Measurements from ENCODE around the gene LAMC3. TPM values are rescaled to one million over a fixed set of nuclear protein-coding genes. Genes with fewer than 3 reads are reported as not detected.

Gene LAMC3
- total and polyA plus RNA-seq, 2 experiments from 2014 or later, result 29.5 to 43.4 TPM

- Histone ChIP-seq H3K4me3 (no peak overlapping the region), H3K9me3 (ENCODE audit: low read depth) (no peaks in the 10 kb centered on the region), H4K20me1 (ENCODE audit: insufficient read depth, poor library complexity, severe bottlenecking) (no peaks in the 10 kb centered on the region), H3K4me1 (ENCODE audit: insufficient read depth) (no peaks in the 10 kb centered on the region), H3K4me2 (no peak overlapping the region), H3K79me2 (no peaks in the 10 kb centered on the region), H3K36me3 (replicated peaks; ENCODE audit: insufficient read depth, low read depth) (no peaks in the 10 kb centered on the region), H2AFZ (no peak overlapping the region), H3K27ac (no peak overlapping the region), H3K27me3 (no peaks in the 10 kb centered on the region), H3K9me2 (replicated peaks; ENCODE audit: insufficient read depth) (no peaks in the 10 kb centered on the region)
- no peak for DNase-seq (ENCODE audit: low spot score)
- WGBS (ENCODE audit: low lambda C conversion rate, missing lambda C conversion rate), result 90% methylated on average over 14 of the region's 15 CpGs
- TF ChIP-seq EZH2phosphoT487 (IDR thresholded peaks at IDR 0.05; ENCODE audit: low read depth, severe bottlenecking, unreplicated experiment) (no peak), EZH2 (IDR thresholded peaks at IDR 0.05; ENCODE audit: borderline replicate concordance) (no peak), CTCF (IDR thresholded peaks at IDR 0.05; ENCODE audit: poor library complexity) (no peak)
Measured at GRCh38 chr9:131024978-131025868, 16.2 kb downstream of the LAMC3 start.

GRCh38 chr9:131025953-131026858, 17.2 kb downstream of the LAMC3 start:
- Histone ChIP-seq H3K4me3 (no peak overlapping the region), H3K27ac (no peak overlapping the region), H3K4me2 (no peak overlapping the region), H2AFZ (no peak overlapping the region), H4K20me1 (ENCODE audit: insufficient read depth, poor library complexity, severe bottlenecking) (no peaks in the 10 kb centered on the region), H3K9me2 (replicated peaks; ENCODE audit: insufficient read depth) (no peaks in the 10 kb centered on the region), H3K79me2 (no peaks in the 10 kb centered on the region), H3K9me3 (ENCODE audit: low read depth) (no peaks in the 10 kb centered on the region), H3K36me3 (replicated peaks; ENCODE audit: insufficient read depth, low read depth) (no peaks in the 10 kb centered on the region), H3K27me3 (no peaks in the 10 kb centered on the region), H3K4me1 (ENCODE audit: insufficient read depth) (no peaks in the 10 kb centered on the region)
- DNase-seq (ENCODE audit: low spot score), result no peak
- 94% methylated on average over 37 of the region's 40 CpGs for WGBS (ENCODE audit: low lambda C conversion rate, missing lambda C conversion rate)
- no peak for TF ChIP-seq EZH2phosphoT487 (IDR thresholded peaks at IDR 0.05; ENCODE audit: low read depth, severe bottlenecking, unreplicated experiment)
- no peak for TF ChIP-seq EZH2 (IDR thresholded peaks at IDR 0.05; ENCODE audit: borderline replicate concordance)
- no peak for TF ChIP-seq CTCF (IDR thresholded peaks at IDR 0.05; ENCODE audit: poor library complexity)

GRCh38 chr9:131027048-131027871, 18.3 kb downstream of the LAMC3 start:
- Histone ChIP-seq H3K27me3 (no peaks in the 10 kb centered on the region), H3K4me1 (ENCODE audit: insufficient read depth) (no peaks in the 10 kb centered on the region), H3K27ac (no peak overlapping the region), H3K9me2 (replicated peaks; ENCODE audit: insufficient read depth) (no peaks in the 10 kb centered on the region), H3K4me2 (no peak overlapping the region), H3K9me3 (ENCODE audit: low read depth) (no peaks in the 10 kb centered on the region), H3K79me2 (no peaks in the 10 kb centered on the region), H3K4me3 (no peak overlapping the region), H4K20me1 (ENCODE audit: insufficient read depth, poor library complexity, severe bottlenecking) (no peaks in the 10 kb centered on the region), H2AFZ (no peak overlapping the region), H3K36me3 (replicated peaks; ENCODE audit: insufficient read depth, low read depth) (no peaks in the 10 kb centered on the region)
- WGBS (ENCODE audit: low lambda C conversion rate, missing lambda C conversion rate), result 95% methylated on average over 23 of the region's 23 CpGs
- no peak for DNase-seq (ENCODE audit: low spot score)
- TF ChIP-seq EZH2 (IDR thresholded peaks at IDR 0.05; ENCODE audit: borderline replicate concordance) (no peak), EZH2phosphoT487 (IDR thresholded peaks at IDR 0.05; ENCODE audit: low read depth, severe bottlenecking, unreplicated experiment) (no peak), CTCF (IDR thresholded peaks at IDR 0.05; ENCODE audit: poor library complexity) (no peak)
